K562 (cell line): ENCODE results near the gene IFI27L2. TPM values are rescaled to one million over a fixed set of nuclear protein-coding genes. Genes with fewer than 3 reads are reported as not detected.

ENCODE experiments used
- ASH1L ChIP-seq: fragments of 450-650 bp; IDR thresholded peaks from 2 replicates; pipeline ENCODE4 v1.6.1; 2018; ENCODE audit warnings: borderline replicate concordance, mild to moderate bottlenecking, low read depth; ENCODE audit not compliant: partially characterized antibody
- BACH1 ChIP-seq: fragments of 200-800 bp; sonication (Bioruptor generic); IDR thresholded peaks from 2 replicates; pipeline ENCODE4 v1.6.1; 2016; ENCODE audit warnings: missing genetic modification characterization, missing compliant biosample characterization
- CBX5 ChIP-seq: IDR thresholded peaks from 2 replicates; pipeline ENCODE4 v1.6.1; 2014; ENCODE audit warnings: low read depth, borderline replicate concordance
- CSDE1 ChIP-seq, 2 experiments: fragments of 450-650 bp; IDR thresholded peaks; 2 replicates each; pipeline ENCODE4 v1.6.1; 2016; ENCODE audit warnings: mild to moderate bottlenecking in 1 of 2
- CXXC5 ChIP-seq: fragments of 250-450 bp; sonication (Bioruptor Pico); IDR thresholded peaks from 2 replicates; pipeline ENCODE4 v1.8.0; 2022; ENCODE audit warnings: inconsistent platforms, mild to moderate bottlenecking, moderate library complexity
- EP300 ChIP-seq: IDR thresholded peaks from 2 replicates; pipeline ENCODE4 v1.6.1; 2012; ENCODE audit warnings: low read length, improper control_type of control experiment
- HMG20A ChIP-seq: fragments of 450-650 bp; formaldehyde crosslinking; conservative IDR thresholded peaks from 2 replicates; pipeline ENCODE4 v1.4.0; 2020; ENCODE audit warnings: mild to moderate bottlenecking, mixed read lengths
- HNRNPK ChIP-seq: fragments of 200-400 bp; formaldehyde crosslinking; IDR thresholded peaks from one replicate; pipeline ENCODE4 v1.6.1; 2018; ENCODE audit warnings: mild to moderate bottlenecking, low read depth, low read length; ENCODE audit not compliant: poor library complexity, severe bottlenecking
- NFIC ChIP-seq: fragments of 450-650 bp; IDR thresholded peaks from 2 replicates; pipeline ENCODE4 v1.6.1; 2017; ENCODE audit warnings: mild to moderate bottlenecking, inconsistent platforms
- POLR2A ChIP-seq: fragments of 450-650 bp; conservative IDR thresholded peaks from 2 replicates; pipeline ENCODE4 v1.6.1; 2016
- PYGO2 ChIP-seq: fragments of 450-650 bp; IDR thresholded peaks from 2 replicates; pipeline ENCODE4 v1.6.1; 2016; ENCODE audit warnings: mild to moderate bottlenecking, missing genetic modification characterization, moderate library complexity, missing compliant biosample characterization
- RNF2 ChIP-seq: sonication (generic); IDR thresholded peaks from 2 replicates; pipeline ENCODE4 v1.6.1; 2016
- U2AF2 ChIP-seq: fragments of 200-400 bp; formaldehyde crosslinking; optimal IDR thresholded peaks from 2 replicates; pipeline ENCODE3; 2017; ENCODE audit warnings: low read depth, mild to moderate bottlenecking, low read length
- ZNF184 ChIP-seq: sonication (generic); formaldehyde crosslinking; IDR thresholded peaks from 2 replicates; pipeline ENCODE4 v1.5.0; 2020; ENCODE audit warnings: missing genetic modification reagents
- ZNF224 ChIP-seq: sonication (generic); formaldehyde crosslinking; IDR thresholded peaks from 2 replicates; pipeline ENCODE4 v1.8.0; 2022; ENCODE audit warnings: mild to moderate bottlenecking, missing genetic modification reagents
- ZNF57 ChIP-seq: fragments of 450-650 bp; formaldehyde crosslinking; IDR thresholded peaks from 2 replicates; pipeline ENCODE4 v1.4.0; 2020; ENCODE audit warnings: mild to moderate bottlenecking, moderate library complexity
- ZNF75A ChIP-seq: fragments of 450-650 bp; formaldehyde crosslinking; IDR thresholded peaks from 2 replicates; pipeline ENCODE4 v1.4.0; 2020; ENCODE audit warnings: mild to moderate bottlenecking
- polyA plus RNA-seq, 8 experiments: library from polyadenylated mRNA; depleted of rRNA in 4 of 8; stranded (reverse) in 5 of 8; unstranded in 3 of 8; fragments of >200 nt; fragmentation: Nextera tagmentation in 2 of 8; fragmentation: Illumina TruSeq in 1 of 8; extraction: Ambion mirVana in 2 of 8; extraction: Trizol in 1 of 8; gene quantifications; 2 replicates each; pipeline versions ENCODE4 v1.2.1 to v1.2.3, GENCODE V29; 2011 to 2014; ENCODE audit warnings: inconsistent platforms in 1 of 8, missing spikeins in 1 of 8
- total RNA-seq, 7 experiments: library from RNA; depleted of rRNA in 6 of 7; stranded (reverse); fragments of >200 nt in 6 of 7; fragmentation: Illumina TruSeq in 2 of 7; extraction: Trizol in 2 of 7; gene quantifications; 2 replicates each; pipeline versions ENCODE4 v1.2.1 to v1.2.3, GENCODE V29; 2011 to 2021; ENCODE audit warnings: low replicate concordance in 1 of 7
- TF ChIP-seq, protein P1 (sequence below), 2 experiments: IDR thresholded peaks; 2 replicates each; pipeline ENCODE4 v1.6.1; 2011; ENCODE audit warnings: borderline replicate concordance in 1 of 2, control low read depth in 1 of 2, low read depth in 1 of 2, low read length in 1 of 2, mild to moderate bottlenecking in 1 of 2, mixed read lengths in 1 of 2, moderate library complexity in 1 of 2; ENCODE audit not compliant: insufficient read depth in 1 of 2, insufficient read length in 1 of 2, poor library complexity in 1 of 2, severe bottlenecking in 1 of 2; ENCODE audit errors: extremely low read depth in 1 of 2

Gene IFI27L2
- total and polyA plus RNA-seq, 9 of the 15 experiments (the other 6 are each of a cell fraction or from before 2014, with no cell fraction given): 1.0 to 9.3 (median 4.1) TPM

- TF ChIP-seq, protein P1, sequence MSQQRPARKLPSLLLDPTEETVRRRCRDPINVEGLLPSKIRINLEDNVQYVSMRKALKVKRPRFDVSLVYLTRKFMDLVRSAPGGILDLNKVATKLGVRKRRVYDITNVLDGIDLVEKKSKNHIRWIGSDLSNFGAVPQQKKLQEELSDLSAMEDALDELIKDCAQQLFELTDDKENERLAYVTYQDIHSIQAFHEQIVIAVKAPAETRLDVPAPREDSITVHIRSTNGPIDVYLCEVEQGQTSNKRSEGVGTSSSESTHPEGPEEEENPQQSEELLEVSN (IDR thresholded peaks at IDR 0.05; ENCODE audit: borderline replicate concordance in 1 of 2, extremely low read depth in 1 of 2, insufficient read depth in 1 of 2, insufficient read length in 1 of 2, low read depth in 1 of 2, low read length in 1 of 2, poor library complexity in 1 of 2, severe bottlenecking in 1 of 2): peak; percentile 40 to 79
- TF ChIP-seq ZNF75A (CRISPR knock-in tag) (no peak), BACH1 (tag) (no peak), ZNF57 (no peak), RNF2 (no peak), ZNF224 (CRISPR knock-in tag) (no peak), PYGO2 (no peak), CXXC5 (CRISPR knock-in tag) (peak; percentile 91), ZNF184 (CRISPR knock-in tag) (no peak), CBX5 (no peak), POLR2A (peak; percentile 90), HMG20A (no peak), CSDE1 (IDR thresholded peaks at IDR 0.05) (no peak), ASH1L (no peak), EP300 (no peak), U2AF2 (no peak), NFIC (no peak), HNRNPK (no peak)
Observed at GRCh38 chr14:94080621-94081385, 48.6 kb downstream of the IFI27L2 start, which contains the start of the genes DDX24 and IFI27L1 (continued).
